Liver (tissue), 3 donors: ENCODE measurements around the gene H1-8.

Source experiments
- EGR1 ChIP-seq, 2 donors: IDR thresholded peaks; 2 replicates each; pipeline ENCODE4 v1.6.1; 2016 to 2018; ENCODE audit warnings: antibody characterized with exemption in 2 of 2, low read depth in 2 of 2
- FOXA1 ChIP-seq: IDR thresholded peaks from 2 replicates; pipeline ENCODE4 v1.6.1; 2016; ENCODE audit warnings: antibody characterized with exemption
- GABPA ChIP-seq, 2 donors: IDR thresholded peaks in 1 of 2; conservative IDR thresholded peaks in 1 of 2; 2 replicates each; pipeline ENCODE4 v1.6.1; 2016; ENCODE audit warnings: antibody characterized with exemption in 2 of 2, mild to moderate bottlenecking in 1 of 2, moderate library complexity in 1 of 2
- HNF4A ChIP-seq, 2 donors: conservative IDR thresholded peaks; 2 replicates each; pipeline ENCODE4 v1.6.1; 2016; ENCODE audit warnings: antibody characterized with exemption in 2 of 2, mild to moderate bottlenecking in 2 of 2
- JUND ChIP-seq, 2 donors: IDR thresholded peaks; 2 replicates each; pipeline ENCODE4 v1.6.1; 2016; ENCODE audit warnings: antibody characterized with exemption in 2 of 2
- RAD21 ChIP-seq, 2 donors: IDR thresholded peaks; 2 replicates each; pipeline ENCODE4 v1.6.1; 2016; ENCODE audit warnings: antibody characterized with exemption in 2 of 2, mild to moderate bottlenecking in 2 of 2
- TAF1 ChIP-seq: conservative IDR thresholded peaks from 2 replicates; pipeline ENCODE4 v1.6.1; 2016; ENCODE audit warnings: antibody characterized with exemption, mild to moderate bottlenecking
- YY1 ChIP-seq: IDR thresholded peaks from 2 replicates; pipeline ENCODE4 v1.6.1; 2016; ENCODE audit warnings: antibody characterized with exemption, mild to moderate bottlenecking
- TF ChIP-seq, protein P1 (sequence below): fragments of 150-350 bp; IDR thresholded peaks from 2 replicates; pipeline ENCODE4 v1.5.1; 2017; ENCODE audit warnings: improper control_type of control experiment, low read depth, low read length; ENCODE audit not compliant: missing input control
- TF ChIP-seq, protein P2 (sequence below): IDR thresholded peaks from 2 replicates; pipeline ENCODE4 v1.6.1; 2016; ENCODE audit warnings: antibody characterized with exemption
- TF ChIP-seq, protein P3 (sequence below): IDR thresholded peaks from 2 replicates; pipeline ENCODE4 v1.6.1; 2016; ENCODE audit warnings: antibody characterized with exemption
- TF ChIP-seq, protein P4 (sequence below): IDR thresholded peaks from 2 replicates; pipeline ENCODE4 v1.6.1; 2016; ENCODE audit warnings: antibody characterized with exemption
- donor health status: healthy.
- donor health status: healthy.

DNA sequence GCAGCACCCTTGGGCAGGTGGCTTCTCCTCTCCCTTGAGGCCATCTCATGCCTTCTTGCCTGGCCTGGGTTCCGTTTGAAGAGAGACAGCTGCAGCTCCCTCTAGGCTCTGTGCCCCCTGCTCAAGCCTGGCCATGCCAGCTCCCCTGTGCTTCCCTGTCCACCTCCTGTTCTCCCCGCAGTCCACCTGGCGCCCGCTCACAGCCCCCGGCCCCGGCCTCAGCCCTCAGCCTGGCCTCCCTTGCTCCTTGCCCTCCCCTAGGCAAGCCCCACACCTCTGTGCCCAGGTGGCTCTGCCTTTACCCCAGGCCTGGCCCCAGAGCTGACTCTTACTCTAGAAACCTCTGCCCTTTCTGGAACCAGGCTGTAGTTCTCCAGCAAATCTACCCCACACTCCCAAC, 28.4 kb upstream of the H1-8 start:
- TF ChIP-seq, protein P1, sequence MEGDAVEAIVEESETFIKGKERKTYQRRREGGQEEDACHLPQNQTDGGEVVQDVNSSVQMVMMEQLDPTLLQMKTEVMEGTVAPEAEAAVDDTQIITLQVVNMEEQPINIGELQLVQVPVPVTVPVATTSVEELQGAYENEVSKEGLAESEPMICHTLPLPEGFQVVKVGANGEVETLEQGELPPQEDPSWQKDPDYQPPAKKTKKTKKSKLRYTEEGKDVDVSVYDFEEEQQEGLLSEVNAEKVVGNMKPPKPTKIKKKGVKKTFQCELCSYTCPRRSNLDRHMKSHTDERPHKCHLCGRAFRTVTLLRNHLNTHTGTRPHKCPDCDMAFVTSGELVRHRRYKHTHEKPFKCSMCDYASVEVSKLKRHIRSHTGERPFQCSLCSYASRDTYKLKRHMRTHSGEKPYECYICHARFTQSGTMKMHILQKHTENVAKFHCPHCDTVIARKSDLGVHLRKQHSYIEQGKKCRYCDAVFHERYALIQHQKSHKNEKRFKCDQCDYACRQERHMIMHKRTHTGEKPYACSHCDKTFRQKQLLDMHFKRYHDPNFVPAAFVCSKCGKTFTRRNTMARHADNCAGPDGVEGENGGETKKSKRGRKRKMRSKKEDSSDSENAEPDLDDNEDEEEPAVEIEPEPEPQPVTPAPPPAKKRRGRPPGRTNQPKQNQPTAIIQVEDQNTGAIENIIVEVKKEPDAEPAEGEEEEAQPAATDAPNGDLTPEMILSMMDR = no peak
- TF ChIP-seq GABPA (IDR thresholded peaks at IDR 0.05 in 1 of 2, conservative IDR thresholded peaks at IDR 0.05 in 1 of 2) (no peak), TAF1 (no peak), JUND (IDR thresholded peaks at IDR 0.05) (no peak), RAD21 (IDR thresholded peaks at IDR 0.05) (no peak), EGR1 (IDR thresholded peaks at IDR 0.05; ENCODE audit: low read depth in 2 of 2) (no peak), HNF4A (conservative IDR thresholded peaks at IDR 0.05) (no peak), YY1 (no peak), FOXA1 (no peak)
- TF ChIP-seq, protein P2, sequence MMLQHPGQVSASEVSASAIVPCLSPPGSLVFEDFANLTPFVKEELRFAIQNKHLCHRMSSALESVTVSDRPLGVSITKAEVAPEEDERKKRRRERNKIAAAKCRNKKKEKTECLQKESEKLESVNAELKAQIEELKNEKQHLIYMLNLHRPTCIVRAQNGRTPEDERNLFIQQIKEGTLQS = no peak
- TF ChIP-seq, protein P3, sequence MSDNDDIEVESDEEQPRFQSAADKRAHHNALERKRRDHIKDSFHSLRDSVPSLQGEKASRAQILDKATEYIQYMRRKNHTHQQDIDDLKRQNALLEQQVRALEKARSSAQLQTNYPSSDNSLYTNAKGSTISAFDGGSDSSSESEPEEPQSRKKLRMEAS = no peak
- TF ChIP-seq, protein P4, sequence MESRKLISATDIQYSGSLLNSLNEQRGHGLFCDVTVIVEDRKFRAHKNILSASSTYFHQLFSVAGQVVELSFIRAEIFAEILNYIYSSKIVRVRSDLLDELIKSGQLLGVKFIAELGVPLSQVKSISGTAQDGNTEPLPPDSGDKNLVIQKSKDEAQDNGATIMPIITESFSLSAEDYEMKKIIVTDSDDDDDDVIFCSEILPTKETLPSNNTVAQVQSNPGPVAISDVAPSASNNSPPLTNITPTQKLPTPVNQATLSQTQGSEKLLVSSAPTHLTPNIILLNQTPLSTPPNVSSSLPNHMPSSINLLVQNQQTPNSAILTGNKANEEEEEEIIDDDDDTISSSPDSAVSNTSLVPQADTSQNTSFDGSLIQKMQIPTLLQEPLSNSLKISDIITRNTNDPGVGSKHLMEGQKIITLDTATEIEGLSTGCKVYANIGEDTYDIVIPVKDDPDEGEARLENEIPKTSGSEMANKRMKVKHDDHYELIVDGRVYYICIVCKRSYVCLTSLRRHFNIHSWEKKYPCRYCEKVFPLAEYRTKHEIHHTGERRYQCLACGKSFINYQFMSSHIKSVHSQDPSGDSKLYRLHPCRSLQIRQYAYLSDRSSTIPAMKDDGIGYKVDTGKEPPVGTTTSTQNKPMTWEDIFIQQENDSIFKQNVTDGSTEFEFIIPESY = no peak
